Large intestine (tissue), 3 donors: ENCODE data around the gene APBB2. TPM values are rescaled to one million over a fixed set of nuclear protein-coding genes. Genes with fewer than 3 reads are reported as not detected.
"Not testable (repeated sequence)": the region's sequence is repeated elsewhere in the genome, so short reads cannot be mapped to it uniquely, and the experiment has no call there.

ENCODE experiments used
- DNase-seq, 2 donors: peaks; one replicate each; pipeline versions ENCODE4 v3.0.0 to v3.0.0-alpha.2; 2013
- H3K27ac ChIP-seq: one replicate; pipeline ENCODE4 v1.5.1; 2013; ENCODE audit warnings: low read length
- H3K27me3 ChIP-seq: 2 replicates; pipeline ENCODE4 v1.6.1; 2013; ENCODE audit warnings: low read length; ENCODE audit not compliant: control insufficient read depth, insufficient read depth
- H3K36me3 ChIP-seq: 2 replicates; pipeline ENCODE4 v1.6.1; 2013; ENCODE audit warnings: low read length; ENCODE audit not compliant: control insufficient read depth, insufficient read depth
- H3K4me1 ChIP-seq: one replicate; pipeline ENCODE4 v1.6.1; 2013; ENCODE audit warnings: low read length; ENCODE audit not compliant: control insufficient read depth, insufficient read depth
- H3K4me3 ChIP-seq: one replicate; pipeline ENCODE4 v1.5.1; 2013; ENCODE audit warnings: low read length
- H3K9me3 ChIP-seq: one replicate; pipeline ENCODE4 v1.6.1; 2013; ENCODE audit warnings: mild to moderate bottlenecking, low read depth, low read length, moderate library complexity; ENCODE audit not compliant: control insufficient read depth
- WGBS: methylation state at CpG from one replicate; pipeline ENCODE4 v1.1.5; 2013; ENCODE audit warnings: low lambda C conversion rate; ENCODE audit not compliant: insufficient coverage; 5-methylcytosine and 5-hydroxymethylcytosine counted together
- polyA plus RNA-seq: library from polyadenylated mRNA; unstranded; fragments of 120-200 nt; gene quantifications from one replicate; pipeline ENCODE4 v1.2.1, GENCODE V29; 2013

The APBB2 gene
- polyA plus RNA-seq, 1 donor = 26.6 TPM

- Histone ChIP-seq H3K9me3 (no peaks in the 10 kb centered on the region), H3K36me3 (no peaks in the 10 kb centered on the region), H3K4me3 (no peak overlapping the region), H3K27me3 (no peaks in the 10 kb centered on the region), H3K27ac (no peak overlapping the region), H3K4me1 (peaks cover 16% of the 10 kb centered on the region)
- WGBS = 100% methylated on average over 1 of the region's 4 CpGs
- DNase-seq = no peak
Measured at GRCh38 chr4:41148931-41149330, 65.4 kb downstream of the APBB2 start.

DNA sequence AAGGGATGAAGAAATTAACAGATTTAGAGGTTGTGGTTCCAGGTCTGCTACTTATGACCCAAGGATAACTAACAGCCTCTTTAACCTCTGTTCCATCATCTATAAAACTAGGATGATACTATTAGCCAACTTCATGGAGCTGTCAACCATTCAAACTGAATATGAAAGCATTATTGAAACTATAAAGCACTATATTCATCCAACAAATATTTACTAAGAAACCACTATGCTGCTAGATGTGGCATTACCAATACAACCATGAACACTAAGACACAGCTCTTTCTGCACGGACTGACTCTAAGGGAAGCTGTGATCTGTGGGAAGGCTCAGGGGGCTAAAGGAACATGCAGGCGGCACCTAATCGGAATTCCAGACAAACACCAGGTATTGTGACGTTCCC is 66.0 kb downstream of the APBB2 start:
- no peaks in the 10 kb centered on the region for H3K36me3 ChIP-seq
- no peak overlapping the region for H3K27ac ChIP-seq
- no peaks in the 10 kb centered on the region for H3K27me3 ChIP-seq
- no peaks in the 10 kb centered on the region for H3K9me3 ChIP-seq
- H3K4me3 ChIP-seq = no peak overlapping the region
- H3K4me1 ChIP-seq = peaks cover 17% of the 10 kb centered on the region
- 100% methylated on average over 1 of the region's 4 CpGs for WGBS
- no peak for DNase-seq

GRCh38 chr4:41147570-41147969 is 66.8 kb downstream of the APBB2 start:
- not testable (repeated sequence) for DNase-seq, H3K27me3 ChIP-seq, H3K27ac ChIP-seq, H3K4me3 ChIP-seq, H3K9me3 ChIP-seq, H3K36me3 ChIP-seq
- H3K4me1 ChIP-seq = peaks cover 22% of the 10 kb centered on the region
- no CpG with 5 or more reads among the region's 3 CpGs for WGBS

- H3K4me3 ChIP-seq = no peak overlapping the region
- DNase-seq = no peak
Measured at GRCh38 chr4:41146716-41147506, 67.4 kb downstream of the APBB2 start.

GRCh38 chr4:41146196-41146595 is 68.1 kb downstream of the APBB2 start:
- Histone ChIP-seq H3K27me3 (no peaks in the 10 kb centered on the region), H3K4me1 (peaks cover 22% of the 10 kb centered on the region), H3K4me3 (no peak overlapping the region), H3K9me3 (no peaks in the 10 kb centered on the region), H3K27ac (no peak overlapping the region), H3K36me3 (peaks cover 3% of the 10 kb centered on the region)
- no peak for DNase-seq
- WGBS = 100% methylated on average over 2 of the region's 5 CpGs

More at GRCh38 chr4:41146716-41147506, 67.4 kb downstream of the APBB2 start:
- peaks cover 22% of the 10 kb centered on the region for H3K4me1 ChIP-seq
- H3K27me3 ChIP-seq = no peaks in the 10 kb centered on the region
- WGBS = no CpG with 5 or more reads among the region's 14 CpGs
- no peaks in the 10 kb centered on the region for H3K36me3 ChIP-seq
- no peaks in the 10 kb centered on the region for H3K9me3 ChIP-seq
- H3K27ac ChIP-seq = no peak overlapping the region

DNA sequence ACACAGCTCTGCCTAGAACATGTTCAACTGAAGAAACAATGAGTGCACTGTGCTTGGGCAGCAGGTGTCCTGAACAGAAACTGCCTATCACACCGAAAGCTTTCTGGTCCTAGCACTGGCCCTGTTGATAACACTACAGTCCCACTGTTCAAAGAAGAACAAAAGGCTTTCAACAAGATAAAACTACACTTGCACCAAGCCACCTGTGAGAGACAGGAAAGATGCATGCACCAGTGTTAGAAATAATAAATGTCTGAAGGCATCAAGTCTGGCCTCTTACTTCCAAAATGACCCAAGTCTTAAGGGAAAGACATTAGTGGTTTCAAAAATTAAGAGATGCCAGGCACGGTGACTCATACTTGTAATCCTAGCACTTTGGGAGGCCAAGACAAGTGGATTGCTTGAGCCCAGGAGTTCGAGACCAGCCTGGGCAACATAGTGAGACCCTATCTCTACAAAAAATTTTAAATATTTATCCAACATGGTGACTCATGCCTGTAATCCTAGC is 68.7 kb downstream of the APBB2 start:
- 17% methylated on average over 1 of the region's 3 CpGs for WGBS

DNA sequence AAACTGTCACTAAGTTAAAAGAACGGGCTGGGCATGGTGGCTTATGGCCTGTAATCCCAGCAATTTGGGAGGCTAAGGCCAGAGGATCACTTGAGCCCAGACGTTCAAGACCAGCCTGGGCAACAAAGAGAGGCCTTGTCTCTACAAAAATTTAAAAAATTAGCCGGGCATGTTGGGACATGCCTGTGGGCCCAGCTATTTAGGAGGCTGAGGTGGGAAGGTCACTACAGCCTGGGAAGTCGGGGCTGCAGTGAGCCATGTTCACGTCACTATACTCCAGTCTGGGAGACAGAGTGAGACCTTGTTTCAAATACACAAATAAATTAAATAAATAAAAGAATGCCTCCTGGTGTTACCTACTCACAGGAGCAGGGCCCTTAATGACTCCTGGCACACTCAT is 69.5 kb downstream of the APBB2 start:
- no peak overlapping the region for H3K4me3 ChIP-seq
- no CpG with 5 or more reads among the region's 5 CpGs for WGBS
- peak overlapping the region; percentile 10 for H3K27ac ChIP-seq
- H3K9me3 ChIP-seq = no peaks in the 10 kb centered on the region
- no peak for DNase-seq
- no peaks in the 10 kb centered on the region for H3K27me3 ChIP-seq
- peaks cover 22% of the 10 kb centered on the region for H3K4me1 ChIP-seq
- peaks cover 7% of the 10 kb centered on the region for H3K36me3 ChIP-seq

More for the DNA sequence above, 68.7 kb downstream of the APBB2 start:
- no peak overlapping the region for H3K4me3 ChIP-seq
- peak in 1 of 2 donors; percentile 57 for DNase-seq
- H3K27ac ChIP-seq = peak overlapping the region; percentile 10
- H3K27me3 ChIP-seq = no peaks in the 10 kb centered on the region
- H3K36me3 ChIP-seq = peaks cover 7% of the 10 kb centered on the region
- H3K9me3 ChIP-seq = no peaks in the 10 kb centered on the region
- peaks cover 22% of the 10 kb centered on the region for H3K4me1 ChIP-seq

DNA sequence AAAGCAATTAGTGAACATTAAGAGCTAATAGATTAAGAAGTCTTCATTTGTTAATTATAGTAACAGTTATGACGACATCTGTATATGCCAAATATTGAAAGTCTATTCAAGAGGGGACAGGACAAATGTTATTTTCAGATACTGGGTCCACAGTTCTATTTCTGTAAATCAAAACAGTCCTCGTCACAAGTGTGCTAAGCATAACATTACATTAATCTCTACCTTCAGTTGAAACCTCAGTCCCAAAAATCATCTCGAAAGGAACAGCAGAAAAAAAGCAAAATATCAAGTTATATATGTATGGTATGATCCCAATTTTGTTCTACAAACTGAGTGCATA is 70.3 kb downstream of the APBB2 start:
- Histone ChIP-seq H3K4me3 (no peak overlapping the region), H3K27me3 (no peaks in the 10 kb centered on the region), H3K27ac (no peak overlapping the region), H3K4me1 (peaks cover 22% of the 10 kb centered on the region), H3K36me3 (peaks cover 7% of the 10 kb centered on the region), H3K9me3 (no peaks in the 10 kb centered on the region)
- 87% methylated on average over 2 of the region's 3 CpGs for WGBS
- DNase-seq = no peak

DNA sequence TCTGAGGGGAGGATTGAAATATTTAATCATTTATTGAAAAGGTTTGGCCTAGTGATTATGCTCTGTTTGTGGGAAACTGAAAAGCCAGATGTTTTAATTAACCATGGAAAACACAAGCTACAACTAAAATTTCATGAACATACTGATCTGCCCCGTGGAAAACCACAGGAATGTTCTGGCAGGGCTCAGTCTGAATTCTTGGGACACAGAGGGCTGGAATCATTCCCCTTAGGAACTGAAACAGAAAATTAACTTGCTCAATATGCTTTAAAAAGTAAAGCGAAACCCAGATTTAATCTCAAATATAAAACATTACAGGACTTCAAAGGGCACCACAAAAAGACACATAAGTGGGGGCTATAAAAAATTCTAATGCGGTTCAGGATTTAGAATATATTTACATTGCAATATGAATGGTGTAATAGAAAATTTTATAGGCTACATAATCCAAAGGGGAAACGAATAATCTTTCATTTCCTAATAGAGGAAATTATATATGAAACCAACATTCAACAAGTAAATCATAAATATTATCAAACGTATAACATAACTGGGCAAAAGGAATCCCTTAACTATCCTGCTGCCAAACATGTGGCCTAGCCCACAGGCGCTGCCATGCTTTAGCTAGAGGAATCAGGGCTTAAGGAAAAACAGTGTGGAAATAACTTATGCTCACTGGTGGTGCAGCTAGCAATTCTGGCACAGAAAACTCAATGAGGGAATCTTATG is 70.9 kb downstream of the APBB2 start:
- peaks cover 7% of the 10 kb centered on the region for H3K36me3 ChIP-seq
- H3K27me3 ChIP-seq = no peaks in the 10 kb centered on the region
- 50% methylated on average over 2 of the region's 6 CpGs for WGBS
- H3K27ac ChIP-seq = peak overlapping the region; percentile 9
- H3K9me3 ChIP-seq = no peaks in the 10 kb centered on the region
- no peak overlapping the region for H3K4me3 ChIP-seq
- H3K4me1 ChIP-seq = peaks cover 22% of the 10 kb centered on the region
- DNase-seq = peak in 1 of 2 donors; percentile 47

- DNase-seq = peak in 1 of 2 donors; percentile 37
- peak overlapping the region; percentile 9 for H3K27ac ChIP-seq
- peaks cover 7% of the 10 kb centered on the region for H3K36me3 ChIP-seq
- no peaks in the 10 kb centered on the region for H3K27me3 ChIP-seq
- H3K9me3 ChIP-seq = no peaks in the 10 kb centered on the region
- 80% methylated on average over 1 of the region's 10 CpGs for WGBS
- peaks cover 22% of the 10 kb centered on the region for H3K4me1 ChIP-seq
- no peak overlapping the region for H3K4me3 ChIP-seq
Measured at GRCh38 chr4:41142376-41143310, 71.7 kb downstream of the APBB2 start.
